WTC11 (cell line): ENCODE results near the gene RAB3D. TPM values are rescaled to one million over a fixed set of nuclear protein-coding genes. Genes with fewer than 3 reads are reported as not detected.

Experiments used
- AR ChIP-seq: fragments of 250-450 bp; sonication (Bioruptor Pico); IDR thresholded peaks from 2 replicates; pipeline ENCODE4 v1.9.0; 2021; ENCODE audit warnings: mild to moderate bottlenecking
- ATF2 ChIP-seq: sonication (generic); formaldehyde crosslinking; IDR thresholded peaks from 2 replicates; pipeline ENCODE4 v1.8.1; 2022; ENCODE audit warnings: low read depth, missing genetic modification reagents, borderline replicate concordance
- CBFB ChIP-seq: sonication (generic); formaldehyde crosslinking; IDR thresholded peaks from 2 replicates; pipeline ENCODE4 v1.8.1; 2022; ENCODE audit warnings: mild to moderate bottlenecking, low read depth, missing genetic modification reagents
- E2F5 ChIP-seq: sonication (generic); formaldehyde crosslinking; IDR thresholded peaks from 2 replicates; pipeline ENCODE4 v1.8.1; 2022; ENCODE audit warnings: mild to moderate bottlenecking, moderate library complexity, missing genetic modification reagents
- FOXK1 ChIP-seq: sonication (generic); formaldehyde crosslinking; IDR thresholded peaks from 2 replicates; pipeline ENCODE4 v1.8.0; 2022; ENCODE audit warnings: mild to moderate bottlenecking, moderate library complexity, missing genetic modification reagents
- FOXP4 ChIP-seq: sonication (generic); formaldehyde crosslinking; IDR thresholded peaks from 2 replicates; pipeline ENCODE4 v1.8.0; 2022; ENCODE audit warnings: mild to moderate bottlenecking, missing genetic modification reagents
- GRHL2 ChIP-seq: fragments of 250-450 bp; sonication (Bioruptor Pico); IDR thresholded peaks from 2 replicates; pipeline ENCODE4 v1.8.0; 2022; ENCODE audit warnings: mild to moderate bottlenecking, moderate library complexity; ENCODE audit not compliant: insufficient replicate concordance, severe bottlenecking
- HMGXB4 ChIP-seq: sonication (generic); formaldehyde crosslinking; IDR thresholded peaks from 2 replicates; pipeline ENCODE4 v1.8.1; 2023; ENCODE audit warnings: mild to moderate bottlenecking, moderate library complexity, missing genetic modification reagents
- IRF2 ChIP-seq: sonication (generic); formaldehyde crosslinking; IDR thresholded peaks from 2 replicates; pipeline ENCODE4 v1.8.0; 2022; ENCODE audit warnings: low read depth, missing genetic modification reagents, borderline replicate concordance
- JAZF1 ChIP-seq: fragments of 250-450 bp; sonication (Bioruptor Pico); IDR thresholded peaks from 2 replicates; pipeline ENCODE4 v1.9.0; 2021; ENCODE audit warnings: moderate library complexity, mild to moderate bottlenecking, inconsistent platforms
- JUN ChIP-seq: sonication (generic); formaldehyde crosslinking; IDR thresholded peaks from 2 replicates; pipeline ENCODE4 v1.8.0; 2023; ENCODE audit warnings: mild to moderate bottlenecking, missing genetic modification reagents
- MAX ChIP-seq: sonication (generic); formaldehyde crosslinking; IDR thresholded peaks from 2 replicates; pipeline ENCODE4 v1.8.0; 2022; ENCODE audit warnings: mild to moderate bottlenecking, missing genetic modification reagents
- MXD4 ChIP-seq: fragments of 250-450 bp; sonication (Bioruptor Pico); IDR thresholded peaks from 2 replicates; pipeline ENCODE4 v1.8.0; 2021; ENCODE audit warnings: mild to moderate bottlenecking, moderate library complexity, borderline replicate concordance
- MYBL2 ChIP-seq: sonication (generic); formaldehyde crosslinking; IDR thresholded peaks from 2 replicates; pipeline ENCODE4 v1.8.1; 2023; ENCODE audit warnings: mild to moderate bottlenecking, moderate library complexity, missing genetic modification reagents
- NR1H2 ChIP-seq: sonication (generic); formaldehyde crosslinking; IDR thresholded peaks from 2 replicates; pipeline ENCODE4 v1.9.0; 2021; ENCODE audit warnings: mild to moderate bottlenecking, moderate library complexity, missing genetic modification reagents
- PREB ChIP-seq: sonication (generic); formaldehyde crosslinking; IDR thresholded peaks from 2 replicates; pipeline ENCODE4 v1.8.1; 2022; ENCODE audit warnings: mild to moderate bottlenecking, missing genetic modification reagents, moderate library complexity, borderline replicate concordance
- SOX15 ChIP-seq: fragments of 250-450 bp; sonication (Bioruptor Pico); IDR thresholded peaks from 2 replicates; pipeline ENCODE4 v1.9.0; 2021; ENCODE audit warnings: mild to moderate bottlenecking
- TEAD4 ChIP-seq: sonication (generic); formaldehyde crosslinking; IDR thresholded peaks from 2 replicates; pipeline ENCODE4 v1.8.0; 2022; ENCODE audit warnings: mild to moderate bottlenecking, missing genetic modification reagents
- TP53 ChIP-seq: sonication (generic); formaldehyde crosslinking; IDR thresholded peaks from 2 replicates; pipeline ENCODE4 v1.8.1; 2023; ENCODE audit warnings: mild to moderate bottlenecking, missing genetic modification reagents
- USF2 ChIP-seq: sonication (generic); formaldehyde crosslinking; IDR thresholded peaks from 2 replicates; pipeline ENCODE4 v1.8.1; 2023; ENCODE audit warnings: mild to moderate bottlenecking, missing genetic modification reagents, moderate library complexity
- ZMAT4 ChIP-seq: fragments of 250-450 bp; sonication (Bioruptor Pico); IDR thresholded peaks from 2 replicates; pipeline ENCODE4 v1.9.0; 2021; ENCODE audit warnings: mild to moderate bottlenecking
- ZNF396 ChIP-seq: fragments of 250-450 bp; sonication (Bioruptor Pico); IDR thresholded peaks from 2 replicates; pipeline ENCODE4 v1.8.0; 2021; ENCODE audit warnings: mild to moderate bottlenecking, moderate library complexity, borderline replicate concordance
- ZNF416 ChIP-seq: fragments of 250-450 bp; sonication (Bioruptor Pico); IDR thresholded peaks from 2 replicates; pipeline ENCODE4 v1.9.0; 2021; ENCODE audit warnings: mild to moderate bottlenecking, inconsistent platforms
- ZNF425 ChIP-seq: fragments of 250-450 bp; sonication (Bioruptor Pico); conservative IDR thresholded peaks from 2 replicates; pipeline ENCODE4 v1.9.0; 2021; ENCODE audit warnings: mild to moderate bottlenecking
- total RNA-seq: library from RNA; stranded (reverse); gene quantifications from 3 replicates; pipeline ENCODE4 v1.2.3, GENCODE V29; 2021

RAB3D gene
- total RNA-seq, 1 experiment from 2014 or later, result 18.9 TPM

- TF ChIP-seq HMGXB4 (CRISPR knock-in tag), result 0 out of 2 replicates have a peak, but pooled peaks have one; percentile 70
- TF ChIP-seq MAX, result no peak
- TF ChIP-seq JAZF1 (CRISPR knock-in tag), result no peak
- TF ChIP-seq ZNF416 (CRISPR knock-in tag), result no peak
- no peak for TF ChIP-seq MXD4 (CRISPR knock-in tag)
- TF ChIP-seq JUN, result no peak
- TF ChIP-seq CBFB, result no peak
- TF ChIP-seq FOXP4 (CRISPR knock-in tag), result no peak
- TF ChIP-seq ZNF396 (CRISPR knock-in tag), result no peak
- TF ChIP-seq AR, result no peak
- no peak for TF ChIP-seq TP53
- no peak for TF ChIP-seq NR1H2 (CRISPR knock-in tag)
- no peak for TF ChIP-seq ZNF425
- no peak for TF ChIP-seq IRF2
- no peak for TF ChIP-seq MYBL2
- TF ChIP-seq ATF2 (CRISPR knock-in tag), result no peak
- no peak for TF ChIP-seq E2F5 (CRISPR knock-in tag)
- no peak for TF ChIP-seq SOX15
- no peak for TF ChIP-seq ZMAT4
- TF ChIP-seq USF2 (CRISPR knock-in tag), result no peak
- TF ChIP-seq FOXK1 (CRISPR knock-in tag), result peak; percentile 47; the same call in 1 of the 2 replicates
- TF ChIP-seq PREB (CRISPR knock-in tag), result no peak
- no peak for TF ChIP-seq TEAD4 (CRISPR knock-in tag)
- no peak for TF ChIP-seq GRHL2
Measured at GRCh38 chr19:11339254-11340098, at the start of gene RAB3D (continued).
